Measurements from ENCODE around the gene PCSK7.

GRCh38 chr11:117187428-117187798 lies 44.5 kb downstream of the PCSK7 start:
- TF ChIP-seq CTCF (IDR thresholded peaks at IDR 0.05; ENCODE audit: insufficient read depth, low read length, poor library complexity, severe bottlenecking) (no peak), EZH2phosphoT487 (conservative IDR thresholded peaks at IDR 0.05; ENCODE audit: low read length) (no peak)
